ENCODE results near the gene KRTAP5-9.
A peak's percentile ranks its signal among the peaks of the same experiment; 100 is the strongest.
"Not testable (repeated sequence)": the region's sequence is repeated elsewhere in the genome, so short reads cannot be mapped to it uniquely, and the experiment has no call there.

KRTAP5-9 gene

GRCh38 chr11:71562120-71562519 is 13.9 kb downstream of the KRTAP5-9 start:
- no peak for DNase-seq (ENCODE audit: low read depth)

GRCh38 chr11:71563406-71563805 is 15.2 kb downstream of the KRTAP5-9 start:
- peak; percentile 37 for DNase-seq (ENCODE audit: low read depth)

GRCh38 chr11:71564430-71564829 is 16.2 kb downstream of the KRTAP5-9 start:
- DNase-seq (ENCODE audit: low read depth), result no peak

- DNase-seq (ENCODE audit: low read depth), result no peak
Observed at GRCh38 chr11:71565263-71565662, 17.0 kb downstream of the KRTAP5-9 start, which contains the start of gene KRTAP5-10. KRTAP5-10 (plus strand) TSS chr11:71565563; CDS start chr11:71565588, 25 bp downstream.

- no peak for DNase-seq (ENCODE audit: low read depth)
Observed at GRCh38 chr11:71566081-71566620, 17.9 kb downstream of the KRTAP5-9 start.

GRCh38 chr11:71566626-71567599 is 18.7 kb downstream of the KRTAP5-9 start:
- DNase-seq (ENCODE audit: low read depth), result not testable (repeated sequence)

- DNase-seq (ENCODE audit: low read depth), result not testable (repeated sequence)
Observed at GRCh38 chr11:71567633-71568032, 19.4 kb downstream of the KRTAP5-9 start.

- DNase-seq (ENCODE audit: low read depth), result no peak
Observed at GRCh38 chr11:71568704-71569349, 20.6 kb downstream of the KRTAP5-9 start.

GRCh38 chr11:71571101-71571850 is 23.1 kb downstream of the KRTAP5-9 start:
- DNase-seq (ENCODE audit: low read depth), result not testable (repeated sequence)

GRCh38 chr11:71572811-71573210 is 24.6 kb downstream of the KRTAP5-9 start:
- DNase-seq (ENCODE audit: low read depth), result no peak

- DNase-seq (ENCODE audit: low read depth), result no peak
Observed at GRCh38 chr11:71574418-71574817, 26.2 kb downstream of the KRTAP5-9 start.

GRCh38 chr11:71575723-71576424 is 27.7 kb downstream of the KRTAP5-9 start:
- DNase-seq (ENCODE audit: low read depth), result no peak

- not testable (repeated sequence) for DNase-seq (ENCODE audit: low read depth)
Observed at GRCh38 chr11:71576688-71577465, 28.7 kb downstream of the KRTAP5-9 start.

GRCh38 chr11:71577469-71578004 is 29.3 kb downstream of the KRTAP5-9 start:
- DNase-seq (ENCODE audit: low read depth), result no peak

GRCh38 chr11:71579513-71579912 is 31.3 kb downstream of the KRTAP5-9 start:
- not testable (repeated sequence) for DNase-seq (ENCODE audit: low read depth)

- DNase-seq (ENCODE audit: low read depth), result peak; percentile 56
Observed at GRCh38 chr11:71580057-71581003, 32.1 kb downstream of the KRTAP5-9 start.

GRCh38 chr11:71581826-71582225 is 33.6 kb downstream of the KRTAP5-9 start:
- no peak for DNase-seq (ENCODE audit: low read depth)

- DNase-seq (ENCODE audit: low read depth), result no peak
Observed at GRCh38 chr11:71582309-71582895, 34.2 kb downstream of the KRTAP5-9 start, which contains the start of gene KRTAP5-11. KRTAP5-11 (minus strand) TSS chr11:71582875; CDS start chr11:71582837, 38 bp downstream.

Data from HS-5 (cell line).